A549 (cell line): Measurements from ENCODE around the gene MAP3K14. TPM values are rescaled to one million over a fixed set of nuclear protein-coding genes. Genes with fewer than 3 reads are reported as not detected.

Experiments
- ATAC-seq, 2 experiments: fragments of 200-7000 bp in 1 of 2; fragments of >200 bp in 1 of 2; cut with Nextera tagmentation in 1 of 2; cut with Tn5 transposase in 1 of 2; 3 replicates each; pipeline versions ENCODE4 v1.8.0 to v1.9.1; 2018 to 2020; ENCODE audit warnings: mild to moderate bottlenecking in 1 of 2, moderate library complexity in 1 of 2
- CTCF ChIA-PET: fragments of 300-600 bp; sonication (Branson Sonifier 250); formaldehyde crosslinking; extraction: SDS; loops from one replicate; lab custom pipeline; 2021; ENCODE audit warnings: antibody characterized with exemption, inconsistent platforms; lab: Yijun Ruan, JAX
- POLR2A ChIA-PET: fragments of 350-600 bp; formaldehyde crosslinking; extraction: SDS; loops from one replicate; lab custom pipeline; 2021; ENCODE audit warnings: antibody characterized with exemption, inconsistent platforms; lab: Yijun Ruan, JAX
- DNase-seq, 2 experiments: peaks; one replicate each; pipeline versions ENCODE4 v3.0.0 to v3.0.0-alpha.2; 2011 to 2016; ENCODE audit warnings: low read depth in 1 of 2, low spot score in 1 of 2
- FAIRE-seq: peaks from 2 replicates; lab custom pipeline; 2011; peaks lifted over from hg19 to GRCh38; lab: Jason Lieb, UNC
- H3K27ac ChIP-seq, 2 experiments: fragments of >200 bp; sonication (Bioruptor Twin); formaldehyde crosslinking; 3 replicates each; pipeline ENCODE4 v1.5.1; 2016 to 2017
- H3K4me1 ChIP-seq: fragments of >200 bp; sonication (Bioruptor Twin); formaldehyde crosslinking; 3 replicates; pipeline ENCODE4 v1.6.1; 2016
- H3K4me2 ChIP-seq: fragments of >200 bp; sonication (Bioruptor Twin); formaldehyde crosslinking; 3 replicates; pipeline ENCODE4 v1.6.1; 2016
- H3K4me3 ChIP-seq: fragments of >200 bp; sonication (Bioruptor Twin); formaldehyde crosslinking; 3 replicates; pipeline ENCODE4 v1.5.1; 2016
- H3K9me3 ChIP-seq: fragments of >200 bp; sonication (Bioruptor Twin); formaldehyde crosslinking; 3 replicates; pipeline ENCODE4 v1.6.1; 2016
- CBX2 ChIP-seq: fragments of 200-600 bp; sonication (generic); IDR thresholded peaks from 2 replicates; pipeline ENCODE4 v1.6.1; 2016; ENCODE audit warnings: low read depth, mild to moderate bottlenecking, borderline replicate concordance
- CBX8 ChIP-seq: fragments of 200-600 bp; sonication (generic); IDR thresholded peaks from 2 replicates; pipeline ENCODE4 v1.6.1; 2016
- CHD2 ChIP-seq: fragments of 150-350 bp; IDR thresholded peaks from 2 replicates; pipeline ENCODE4 v1.6.1; 2014; ENCODE audit warnings: low read length; ENCODE audit not compliant: partially characterized antibody
- CHD4 ChIP-seq: fragments of 200-600 bp; sonication (generic); IDR thresholded peaks from 2 replicates; pipeline ENCODE4 v1.6.1; 2016; ENCODE audit warnings: antibody characterized with exemption, mild to moderate bottlenecking, borderline replicate concordance
- EHMT2 ChIP-seq: fragments of 200-600 bp; sonication (generic); IDR thresholded peaks from 2 replicates; pipeline ENCODE4 v1.6.1; 2016; ENCODE audit warnings: antibody characterized with exemption, low read depth, mild to moderate bottlenecking, moderate library complexity
- FOSB ChIP-seq: fragments of 250-450 bp; sonication (Bioruptor Pico); IDR thresholded peaks from 2 replicates; pipeline ENCODE4 v1.5.0; 2020; ENCODE audit warnings: mild to moderate bottlenecking, moderate library complexity
- FOSL2 ChIP-seq, 2 experiments: fragments of 450-650 bp in 1 of 2; fragments of >200 bp in 1 of 2; sonication (Bioruptor Twin) in 1 of 2; formaldehyde crosslinking; IDR thresholded peaks; 2 replicates each; pipeline versions ENCODE4 v1.5.0 to v1.6.1; 2016 to 2020; ENCODE audit warnings: mild to moderate bottlenecking in 1 of 2, moderate library complexity in 1 of 2
- FOXS1 ChIP-seq: fragments of 250-450 bp; sonication (Bioruptor Pico); IDR thresholded peaks from 2 replicates; pipeline ENCODE4 v1.5.0; 2020; ENCODE audit warnings: mild to moderate bottlenecking, moderate library complexity
- HEYL ChIP-seq: fragments of 250-450 bp; sonication (Bioruptor Pico); IDR thresholded peaks from 2 replicates; pipeline ENCODE4 v1.8.0; 2021; ENCODE audit warnings: mild to moderate bottlenecking, moderate library complexity
- HMGXB4 ChIP-seq: fragments of 250-450 bp; sonication (Bioruptor Pico); IDR thresholded peaks from 2 replicates; pipeline ENCODE4 v1.5.0; 2021; ENCODE audit warnings: mild to moderate bottlenecking, moderate library complexity, borderline replicate concordance
- HOXA7 ChIP-seq: fragments of 250-450 bp; sonication (Bioruptor Pico); IDR thresholded peaks from 2 replicates; pipeline ENCODE4 v1.5.0; 2020; ENCODE audit warnings: mild to moderate bottlenecking, moderate library complexity
- HOXB13 ChIP-seq: fragments of 250-450 bp; sonication (Bioruptor Pico); IDR thresholded peaks from 2 replicates; pipeline ENCODE4 v1.5.0; 2020; ENCODE audit warnings: low read depth, mild to moderate bottlenecking, moderate library complexity
- JUN ChIP-seq, 2 experiments: fragments of >200 bp; sonication (Bioruptor Twin); formaldehyde crosslinking; IDR thresholded peaks; 2 replicates in 1 of 2; 3 replicates in 1 of 2; pipeline ENCODE4 v1.6.1; 2016 to 2017
- JUNB ChIP-seq: fragments of >200 bp; sonication (Bioruptor Twin); formaldehyde crosslinking; IDR thresholded peaks from 2 replicates; pipeline ENCODE4 v1.6.1; 2016
- KDM5A ChIP-seq: fragments of 200-600 bp; sonication (generic); IDR thresholded peaks from 2 replicates; pipeline ENCODE4 v1.6.1; 2016; ENCODE audit warnings: antibody characterized with exemption, mild to moderate bottlenecking
- MYC ChIP-seq: IDR thresholded peaks from 2 replicates; pipeline ENCODE4 v1.6.1; 2012; ENCODE audit warnings: mild to moderate bottlenecking, inconsistent platforms, low read length, improper control_type of control experiment, borderline replicate concordance
- NFE2L2 ChIP-seq: fragments of 150-350 bp; conservative IDR thresholded peaks from 2 replicates; pipeline ENCODE4 v1.6.1; 2014; ENCODE audit warnings: low read length
- NPAS2 ChIP-seq: fragments of 250-450 bp; sonication (Bioruptor Pico); IDR thresholded peaks from 2 replicates; pipeline ENCODE4 v1.8.0; 2022; ENCODE audit warnings: mild to moderate bottlenecking, moderate library complexity, borderline replicate concordance
- POLR2AphosphoS2 ChIP-seq: conservative IDR thresholded peaks from 2 replicates; pipeline ENCODE4 v1.6.1; 2012; ENCODE audit warnings: low read length, improper control_type of control experiment, inconsistent platforms
- RAD21 ChIP-seq, 2 experiments: fragments of >200 bp in 1 of 2; sonication (Bioruptor Twin) in 1 of 2; formaldehyde crosslinking in 1 of 2; IDR thresholded peaks in 1 of 2; conservative IDR thresholded peaks in 1 of 2; 2 replicates in 1 of 2; 3 replicates in 1 of 2; pipeline ENCODE4 v1.6.1; 2012 to 2018; ENCODE audit warnings: inconsistent platforms in 1 of 2
- RFX5 ChIP-seq: fragments of 450-650 bp; IDR thresholded peaks from 2 replicates; pipeline ENCODE4 v1.7.1; 2014; ENCODE audit warnings: antibody characterized with exemption, mild to moderate bottlenecking, moderate library complexity
- RNF2 ChIP-seq: fragments of 200-600 bp; sonication (generic); IDR thresholded peaks from 2 replicates; pipeline ENCODE4 v1.6.1; 2016; ENCODE audit warnings: low read depth, mild to moderate bottlenecking, antibody characterized with exemption, moderate library complexity, borderline replicate concordance
- SMC3 ChIP-seq: fragments of >200 bp; sonication (Bioruptor Twin); formaldehyde crosslinking; IDR thresholded peaks from 3 replicates; pipeline ENCODE4 v1.6.1; 2018; ENCODE audit warnings: inconsistent platforms
- SREBF2 ChIP-seq: fragments of 450-650 bp; IDR thresholded peaks from 2 replicates; pipeline ENCODE4 v1.6.1; 2014; ENCODE audit warnings: mild to moderate bottlenecking, moderate library complexity
- TFCP2L1 ChIP-seq: fragments of 250-450 bp; sonication (Bioruptor Pico); IDR thresholded peaks from 2 replicates; pipeline ENCODE4 v1.5.0; 2021; ENCODE audit warnings: mild to moderate bottlenecking
- TP53 ChIP-seq: fragments of 250-450 bp; sonication (Bioruptor Pico); IDR thresholded peaks from 2 replicates; pipeline ENCODE4 v1.5.0; 2021; ENCODE audit warnings: mild to moderate bottlenecking, moderate library complexity
- ZC3H11A ChIP-seq: fragments of 450-650 bp; IDR thresholded peaks from 2 replicates; pipeline ENCODE4 v1.6.1; 2014; ENCODE audit warnings: antibody characterized with exemption, mild to moderate bottlenecking
- ZFP36 ChIP-seq: fragments of 450-650 bp; IDR thresholded peaks from 2 replicates; pipeline ENCODE4 v1.6.1; 2014; ENCODE audit warnings: borderline replicate concordance; ENCODE audit not compliant: partially characterized antibody
- ZNF302 ChIP-seq: fragments of 250-450 bp; sonication (Bioruptor Pico); IDR thresholded peaks from 2 replicates; pipeline ENCODE4 v1.9.0; 2021; ENCODE audit warnings: inconsistent platforms, mild to moderate bottlenecking, moderate library complexity
- ZSCAN20 ChIP-seq: fragments of 250-450 bp; sonication (Bioruptor Pico); IDR thresholded peaks from 2 replicates; pipeline ENCODE4 v1.8.0; 2022; ENCODE audit warnings: mild to moderate bottlenecking, moderate library complexity
- WGBS: methylation state at CpG from one replicate; pipeline ENCODE4 v1.1.6; 2017; ENCODE audit errors: missing lambda C conversion rate; 5-methylcytosine and 5-hydroxymethylcytosine counted together
- polyA plus RNA-seq, 4 experiments: library from polyadenylated mRNA; depleted of rRNA in 3 of 4; stranded (reverse); fragments of >200 nt; fragmentation: RNase III in 1 of 4; extraction: RNeasy Plus Mini Kit Qiagen cat#74134 plus additional on column Dnase treatment in 1 of 4; gene quantifications; 2 replicates in 3 of 4; 3 replicates in 1 of 4; pipeline ENCODE4 v1.2.3, GENCODE V29; 2011 to 2017
- TF ChIP-seq, protein P1 (sequence below): fragments of 150-350 bp; IDR thresholded peaks from 2 replicates; pipeline ENCODE4 v1.6.1; 2014; ENCODE audit warnings: low read depth, mild to moderate bottlenecking, low read length
- TF ChIP-seq, protein P2 (sequence below): IDR thresholded peaks from 2 replicates; pipeline ENCODE4 v1.6.1; 2012
- TF ChIP-seq, protein P3 (sequence below): fragments of >200 bp; sonication (Bioruptor Twin); formaldehyde crosslinking; IDR thresholded peaks from 2 replicates; pipeline ENCODE4 v1.6.1; 2016

The MAP3K14 gene
- polyA plus RNA-seq, 2 of the 4 experiments (the other 2 are of a cell fraction) = 9.1 to 34.5 TPM

- 87% methylated on average over 7 of the region's 7 CpGs for WGBS
- H3K4me2 ChIP-seq = peak overlapping the region; percentile 0; the same call in 2 of the 3 replicates
- TF ChIP-seq TFCP2L1 = no peak
- no peak for TF ChIP-seq CBX2
- TF ChIP-seq CBX8 = no peak
- no peak for TF ChIP-seq RAD21 (conservative IDR thresholded peaks at IDR 0.05 in 1 of 2, IDR thresholded peaks at IDR 0.05 in 1 of 2)
- no peak for TF ChIP-seq NFE2L2
- no peak for TF ChIP-seq ZC3H11A
- TF ChIP-seq MYC = no peak
- no peak for TF ChIP-seq HMGXB4
- TF ChIP-seq HOXA7 (CRISPR knock-in tag) = peak; percentile 83; the same call in 1 of the 2 replicates
- no peak for TF ChIP-seq FOXS1 (CRISPR knock-in tag)
- TF ChIP-seq NPAS2 (CRISPR knock-in tag) = no peak
- TF ChIP-seq RFX5 = no peak
- TF ChIP-seq, protein P1, sequence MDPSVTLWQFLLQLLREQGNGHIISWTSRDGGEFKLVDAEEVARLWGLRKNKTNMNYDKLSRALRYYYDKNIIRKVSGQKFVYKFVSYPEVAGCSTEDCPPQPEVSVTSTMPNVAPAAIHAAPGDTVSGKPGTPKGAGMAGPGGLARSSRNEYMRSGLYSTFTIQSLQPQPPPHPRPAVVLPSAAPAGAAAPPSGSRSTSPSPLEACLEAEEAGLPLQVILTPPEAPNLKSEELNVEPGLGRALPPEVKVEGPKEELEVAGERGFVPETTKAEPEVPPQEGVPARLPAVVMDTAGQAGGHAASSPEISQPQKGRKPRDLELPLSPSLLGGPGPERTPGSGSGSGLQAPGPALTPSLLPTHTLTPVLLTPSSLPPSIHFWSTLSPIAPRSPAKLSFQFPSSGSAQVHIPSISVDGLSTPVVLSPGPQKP = no peak
- no peak for TF ChIP-seq KDM5A
- TF ChIP-seq JUNB = no peak
- TF ChIP-seq, protein P2, sequence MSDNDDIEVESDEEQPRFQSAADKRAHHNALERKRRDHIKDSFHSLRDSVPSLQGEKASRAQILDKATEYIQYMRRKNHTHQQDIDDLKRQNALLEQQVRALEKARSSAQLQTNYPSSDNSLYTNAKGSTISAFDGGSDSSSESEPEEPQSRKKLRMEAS = no peak
- no peak for TF ChIP-seq SMC3
- 0 out of 2 replicates have a peak, but pooled peaks have one; percentile 49 for TF ChIP-seq TP53 (CRISPR knock-in tag)
- no peak for TF ChIP-seq FOSL2 (IDR thresholded peaks at IDR 0.05)
- no peak for TF ChIP-seq FOSL2 (CRISPR knock-in tag; IDR thresholded peaks at IDR 0.05)
- TF ChIP-seq JUN (IDR thresholded peaks at IDR 0.05) = 0 out of 5 replicates have a peak, but pooled peaks of 1 of the 2 experiments have one; percentile 30
- TF ChIP-seq ZSCAN20 (CRISPR knock-in tag) = no peak
- TF ChIP-seq ZNF302 (CRISPR knock-in tag) = no peak
- no peak for TF ChIP-seq EHMT2
- no peak for TF ChIP-seq FOSB (CRISPR knock-in tag)
- no peak for TF ChIP-seq CHD2
- peak; percentile 62; the same call in 1 of the 2 replicates for TF ChIP-seq POLR2AphosphoS2
- no peak for TF ChIP-seq HOXB13 (CRISPR knock-in tag)
- TF ChIP-seq, protein P3, sequence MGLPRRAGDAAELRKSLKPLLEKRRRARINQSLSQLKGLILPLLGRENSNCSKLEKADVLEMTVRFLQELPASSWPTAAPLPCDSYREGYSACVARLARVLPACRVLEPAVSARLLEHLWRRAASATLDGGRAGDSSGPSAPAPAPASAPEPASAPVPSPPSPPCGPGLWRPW = no peak
- no peak for TF ChIP-seq RNF2
- no peak for TF ChIP-seq CHD4
- TF ChIP-seq HEYL = no peak
- TF ChIP-seq SREBF2 = no peak
- no peak for TF ChIP-seq ZFP36
- no peak for FAIRE-seq
- ATAC-seq = peak; percentile 28 to 32; a peak in 5 of 6 replicates
- peaks cover 91% of the 10 kb centered on the region for H3K4me1 ChIP-seq
- POLR2A ChIA-PET = interaction anchor here (0.6 to 2.3 kb wide), 2 partner anchors 17 to 25 kb away, joined by 7 to 8 read pairs; partner anchors contain the start of gene MAP3K14
- no peak for DNase-seq
- H3K9me3 ChIP-seq = no peaks in the 10 kb centered on the region
- H3K27ac ChIP-seq = peak overlapping the region; percentile 5 to 61; a peak in 4 of 6 replicates
- H3K4me3 ChIP-seq = no peak overlapping the region
- CTCF ChIA-PET = interaction anchor here (1.0 to 39.8 kb wide), 11 partner anchors 8 to 90 kb away, joined by 3 to 640 read pairs (median 4); partner anchors contain the start of gene MAP3K14
Measured at GRCh38 chr17:45300060-45300751, 16.6 kb downstream of the MAP3K14 start.
